SU-DHL-6 (cell line): Measurements from ENCODE around the gene PLAA.

Source experiments
- H2AFZ ChIP-seq: fragments of 200-600 bp; sonication (generic); 2 replicates; pipeline ENCODE4 v1.6.1; 2014; ENCODE audit warnings: low read depth, mild to moderate bottlenecking, moderate library complexity, mixed read lengths, antibody characterized with exemption, low read length; ENCODE audit not compliant: severe bottlenecking
- H3F3A ChIP-seq: fragments of 200-600 bp; shearing (Covaris generic); 2 replicates; pipeline ENCODE4 v1.6.0; 2016; ENCODE audit warnings: antibody characterized with exemption, mild to moderate bottlenecking; ENCODE audit not compliant: insufficient read depth
- H3K27ac ChIP-seq: fragments of 200-600 bp; sonication (generic); 2 replicates; pipeline ENCODE4 v1.5.1; 2016; ENCODE audit warnings: low read depth, mild to moderate bottlenecking, low read length, moderate library complexity, mixed read lengths
- H3K27me3 ChIP-seq: fragments of 200-600 bp; sonication (generic), shearing (Covaris generic); 2 replicates; pipeline ENCODE4 v1.6.0; 2014; ENCODE audit warnings: mild to moderate bottlenecking, low read length
- H3K36me3 ChIP-seq: fragments of 200-600 bp; sonication (generic); 2 replicates; pipeline ENCODE4 v1.6.1; 2014; ENCODE audit warnings: mild to moderate bottlenecking, low read length, mixed read lengths
- H3K4me2 ChIP-seq: fragments of 300-600, 200-600 bp; shearing (Covaris generic), sonication (generic); 2 replicates; pipeline ENCODE4 v1.6.0; 2014; ENCODE audit warnings: low read length, low read depth, mild to moderate bottlenecking; ENCODE audit not compliant: poor library complexity, severe bottlenecking
- H3K4me3 ChIP-seq: fragments of 200-600 bp; sonication (generic); 2 replicates; pipeline ENCODE4 v1.5.1; 2014; ENCODE audit warnings: antibody characterized with exemption, low read length, mild to moderate bottlenecking, mixed read lengths; ENCODE audit not compliant: insufficient read depth, poor library complexity, severe bottlenecking
- H3K79me2 ChIP-seq: fragments of 200-600 bp; sonication (generic); 2 replicates; pipeline ENCODE4 v1.6.1; 2014; ENCODE audit warnings: mild to moderate bottlenecking, low read length, moderate library complexity; ENCODE audit not compliant: insufficient read depth
- H3K9ac ChIP-seq: fragments of 200-600 bp; sonication (generic); 2 replicates; pipeline ENCODE4 v1.7.0; 2014; ENCODE audit warnings: mild to moderate bottlenecking, low read length
- H3K9me2 ChIP-seq: fragments of 200-600 bp; sonication (generic); replicated peaks from 2 replicates; pipeline ENCODE4 v1.6.1; 2014; ENCODE audit warnings: low read length; ENCODE audit not compliant: insufficient read depth
- H3K9me3 ChIP-seq: fragments of 200-600 bp; sonication (generic); 2 replicates; pipeline ENCODE4 v1.6.1; 2014; ENCODE audit warnings: low read length, mixed read lengths; ENCODE audit not compliant: insufficient read depth
- H4K20me1 ChIP-seq: fragments of 200-600 bp; sonication (generic); 2 replicates; pipeline ENCODE4 v1.6.1; 2014; ENCODE audit warnings: low read depth, mild to moderate bottlenecking, antibody characterized with exemption, low read length, moderate library complexity, mixed read lengths
- EZH2phosphoT487 ChIP-seq: fragments of 200-600 bp; sonication (generic), shearing (Covaris generic); conservative IDR thresholded peaks from 2 replicates; pipeline ENCODE4 v1.6.1; 2018; ENCODE audit warnings: mild to moderate bottlenecking, antibody characterized with exemption, low read length, moderate library complexity, mixed read lengths
- TF ChIP-seq, protein P1 (sequence below): fragments of 200-600 bp; sonication (generic); IDR thresholded peaks from one replicate; pipeline ENCODE4 v1.5.1; 2017; ENCODE audit warnings: antibody characterized with exemption, mild to moderate bottlenecking, low read length, moderate library complexity; ENCODE audit not compliant: insufficient read depth, poor library complexity, severe bottlenecking

PLAA gene

GRCh38 chr9:26937816-26938371 lies 9.1 kb downstream of the PLAA start:
- Histone ChIP-seq H3K36me3 (peaks cover 5% of the 10 kb centered on the region; the same call in 1 of the 2 replicates), H3K4me2 (no peak overlapping the region), H4K20me1 (peaks cover 36% of the 10 kb centered on the region), H2AFZ (no peak overlapping the region), H3K79me2 (peaks cover 91% of the 10 kb centered on the region), H3K9ac (no peak overlapping the region), H3F3A (no peaks in the 10 kb centered on the region), H3K27me3 (no peaks in the 10 kb centered on the region), H3K4me3 (no peak overlapping the region), H3K27ac (no peak overlapping the region), H3K9me2 (no peaks in the 10 kb centered on the region), H3K9me3 (no peaks in the 10 kb centered on the region)
- TF ChIP-seq, protein P1, sequence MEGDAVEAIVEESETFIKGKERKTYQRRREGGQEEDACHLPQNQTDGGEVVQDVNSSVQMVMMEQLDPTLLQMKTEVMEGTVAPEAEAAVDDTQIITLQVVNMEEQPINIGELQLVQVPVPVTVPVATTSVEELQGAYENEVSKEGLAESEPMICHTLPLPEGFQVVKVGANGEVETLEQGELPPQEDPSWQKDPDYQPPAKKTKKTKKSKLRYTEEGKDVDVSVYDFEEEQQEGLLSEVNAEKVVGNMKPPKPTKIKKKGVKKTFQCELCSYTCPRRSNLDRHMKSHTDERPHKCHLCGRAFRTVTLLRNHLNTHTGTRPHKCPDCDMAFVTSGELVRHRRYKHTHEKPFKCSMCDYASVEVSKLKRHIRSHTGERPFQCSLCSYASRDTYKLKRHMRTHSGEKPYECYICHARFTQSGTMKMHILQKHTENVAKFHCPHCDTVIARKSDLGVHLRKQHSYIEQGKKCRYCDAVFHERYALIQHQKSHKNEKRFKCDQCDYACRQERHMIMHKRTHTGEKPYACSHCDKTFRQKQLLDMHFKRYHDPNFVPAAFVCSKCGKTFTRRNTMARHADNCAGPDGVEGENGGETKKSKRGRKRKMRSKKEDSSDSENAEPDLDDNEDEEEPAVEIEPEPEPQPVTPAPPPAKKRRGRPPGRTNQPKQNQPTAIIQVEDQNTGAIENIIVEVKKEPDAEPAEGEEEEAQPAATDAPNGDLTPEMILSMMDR = no peak
- no peak for TF ChIP-seq EZH2phosphoT487

GRCh38 chr9:26935847-26936246 lies 11.2 kb downstream of the PLAA start:
- Histone ChIP-seq H3K9me2 (no peaks in the 10 kb centered on the region), H3K9ac (no peak overlapping the region), H2AFZ (no peak overlapping the region), H3K36me3 (peaks cover 9% of the 10 kb centered on the region; the same call in 1 of the 2 replicates), H3K27ac (no peak overlapping the region), H4K20me1 (peaks cover 25% of the 10 kb centered on the region), H3K9me3 (no peaks in the 10 kb centered on the region), H3K4me3 (no peak overlapping the region), H3K79me2 (peaks cover 88% of the 10 kb centered on the region), H3K4me2 (no peak overlapping the region), H3F3A (no peaks in the 10 kb centered on the region), H3K27me3 (no peaks in the 10 kb centered on the region)
- TF ChIP-seq, protein P1 = no peak
- no peak for TF ChIP-seq EZH2phosphoT487

GRCh38 chr9:26928902-26929495 lies 18.0 kb downstream of the PLAA start:
- H3K27me3 ChIP-seq = no peaks in the 10 kb centered on the region
- H3K27ac ChIP-seq = no peak overlapping the region
- no peak overlapping the region for H3K4me3 ChIP-seq
- H3F3A ChIP-seq = no peaks in the 10 kb centered on the region
- no peak overlapping the region for H2AFZ ChIP-seq
- H3K79me2 ChIP-seq = peaks cover 26% of the 10 kb centered on the region
- no peak overlapping the region for H3K4me2 ChIP-seq
- no peaks in the 10 kb centered on the region for H3K9me2 ChIP-seq
- H4K20me1 ChIP-seq = no peaks in the 10 kb centered on the region
- no peaks in the 10 kb centered on the region for H3K9me3 ChIP-seq
- no peak overlapping the region for H3K9ac ChIP-seq
- H3K36me3 ChIP-seq = peaks cover 40% of the 10 kb centered on the region
- TF ChIP-seq EZH2phosphoT487 = no peak
- TF ChIP-seq, protein P1 = no peak
